ENCODE measurements around the gene MISP3.

The MISP3 gene

DNA sequence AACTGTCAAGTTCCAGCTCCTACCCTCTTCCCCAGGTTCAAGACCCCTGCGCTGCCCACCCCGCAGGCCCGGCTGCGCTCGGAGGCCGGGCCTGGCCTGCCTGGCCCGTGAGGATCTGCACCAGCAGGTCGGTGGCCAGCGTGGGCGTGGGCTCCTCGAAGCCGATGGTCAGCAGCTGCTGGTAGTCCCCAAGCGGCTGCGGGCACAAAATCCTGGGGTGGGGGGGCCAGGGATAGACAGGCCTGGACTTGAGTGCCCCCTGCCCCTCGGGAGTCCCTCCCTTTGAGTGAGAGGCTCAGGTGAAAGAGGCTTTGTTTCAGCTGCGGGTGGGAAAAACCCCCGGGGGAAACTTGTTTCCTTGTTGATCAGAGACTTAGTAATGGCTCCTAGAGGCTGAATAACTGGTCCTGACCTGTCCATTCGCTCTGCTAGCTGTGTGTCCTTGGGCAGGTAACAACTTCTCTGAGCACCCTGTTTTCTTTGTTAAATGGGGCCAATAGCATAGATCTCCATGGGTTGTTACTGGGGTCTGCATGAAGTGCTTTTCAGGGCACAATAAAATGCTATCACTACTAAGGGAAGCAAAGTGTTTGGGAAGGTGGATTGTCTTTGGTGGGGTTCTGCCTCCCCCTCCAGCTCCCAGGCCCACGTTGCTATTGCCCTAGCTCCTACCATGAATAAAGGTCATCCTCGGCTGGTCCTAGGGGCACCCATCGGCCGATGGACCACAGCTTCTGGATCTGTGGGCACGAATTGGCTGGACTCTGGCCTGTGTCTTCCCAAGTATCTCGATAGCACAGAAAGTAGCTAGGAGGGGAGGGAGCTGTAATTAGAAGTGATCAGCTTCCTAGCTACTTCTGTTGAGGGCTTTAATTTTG, 9.4 kb downstream of the MISP3 start:
- DNase-seq: no peak

- no peak for DNase-seq
Measured at GRCh38 chr19:14082675-14082960, 10.0 kb downstream of the MISP3 start.

- DNase-seq: no peak
Measured at GRCh38 chr19:14085309-14085995, 12.9 kb downstream of the MISP3 start, which contains the start of gene C19orf67. TSS of gene C19orf67 (minus strand) at chr19:14085783. CDS start at chr19:14085627, 156 bp downstream.

DNA sequence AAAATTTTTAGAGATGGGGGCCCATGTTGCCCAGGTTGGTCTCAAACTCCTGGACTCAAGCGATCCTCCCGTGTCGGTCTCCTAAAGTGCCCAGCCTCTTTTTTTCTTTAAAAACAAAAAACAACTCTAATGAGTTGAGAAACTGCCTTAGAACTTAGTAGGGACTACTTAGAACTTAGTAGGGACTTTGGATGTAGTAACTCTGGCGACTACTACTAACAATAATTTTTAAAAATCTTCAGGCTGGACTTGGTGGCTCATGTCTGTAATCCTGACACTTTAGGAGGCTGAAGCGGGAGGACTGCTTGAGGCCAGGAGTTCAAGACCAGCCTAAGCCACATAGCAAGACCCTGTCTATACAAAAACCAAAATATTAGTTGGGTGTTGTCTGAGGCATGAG, 13.5 kb downstream of the MISP3 start:
- no peak for DNase-seq

DNA sequence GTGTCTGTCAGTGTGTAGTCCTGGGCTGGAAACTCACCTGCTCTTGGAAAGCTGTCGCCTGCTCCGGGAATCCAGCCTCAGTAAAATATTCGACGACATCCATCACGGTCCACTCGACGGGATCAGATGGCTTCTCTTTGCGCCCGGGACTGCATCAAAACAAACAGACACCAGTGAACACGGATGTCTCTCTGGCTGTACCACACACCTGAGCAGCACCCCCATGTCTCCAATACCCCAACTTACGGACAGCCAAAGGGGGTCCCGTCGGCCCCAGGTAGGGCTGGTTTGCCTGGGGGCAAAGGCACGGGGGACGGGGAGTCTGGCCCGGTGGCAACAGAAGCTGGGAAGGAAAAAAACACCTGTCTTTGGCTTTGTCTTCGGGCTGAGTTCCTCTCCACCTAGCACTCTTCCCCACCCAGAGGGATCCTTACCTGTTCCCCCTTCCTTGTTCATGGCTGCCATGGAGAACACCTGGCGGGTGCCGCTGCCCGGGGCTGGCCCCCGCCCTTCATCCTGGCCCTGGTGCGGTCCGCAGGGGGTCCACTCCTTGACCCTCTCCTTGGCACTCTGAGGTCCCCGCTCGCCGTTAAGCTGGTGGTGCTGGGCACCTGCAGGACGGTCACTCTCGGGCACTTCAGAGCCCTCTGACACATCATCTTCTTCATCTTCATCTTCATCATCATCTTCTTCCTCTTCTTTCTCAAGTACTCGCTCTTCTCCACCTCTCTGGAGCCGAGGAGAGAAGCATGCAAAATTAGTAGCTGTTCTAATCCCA, 16.2 kb downstream of the MISP3 start:
- DNase-seq: no peak

- no peak for DNase-seq
Measured at GRCh38 chr19:14089412-14089661, 16.8 kb downstream of the MISP3 start.

DNA sequence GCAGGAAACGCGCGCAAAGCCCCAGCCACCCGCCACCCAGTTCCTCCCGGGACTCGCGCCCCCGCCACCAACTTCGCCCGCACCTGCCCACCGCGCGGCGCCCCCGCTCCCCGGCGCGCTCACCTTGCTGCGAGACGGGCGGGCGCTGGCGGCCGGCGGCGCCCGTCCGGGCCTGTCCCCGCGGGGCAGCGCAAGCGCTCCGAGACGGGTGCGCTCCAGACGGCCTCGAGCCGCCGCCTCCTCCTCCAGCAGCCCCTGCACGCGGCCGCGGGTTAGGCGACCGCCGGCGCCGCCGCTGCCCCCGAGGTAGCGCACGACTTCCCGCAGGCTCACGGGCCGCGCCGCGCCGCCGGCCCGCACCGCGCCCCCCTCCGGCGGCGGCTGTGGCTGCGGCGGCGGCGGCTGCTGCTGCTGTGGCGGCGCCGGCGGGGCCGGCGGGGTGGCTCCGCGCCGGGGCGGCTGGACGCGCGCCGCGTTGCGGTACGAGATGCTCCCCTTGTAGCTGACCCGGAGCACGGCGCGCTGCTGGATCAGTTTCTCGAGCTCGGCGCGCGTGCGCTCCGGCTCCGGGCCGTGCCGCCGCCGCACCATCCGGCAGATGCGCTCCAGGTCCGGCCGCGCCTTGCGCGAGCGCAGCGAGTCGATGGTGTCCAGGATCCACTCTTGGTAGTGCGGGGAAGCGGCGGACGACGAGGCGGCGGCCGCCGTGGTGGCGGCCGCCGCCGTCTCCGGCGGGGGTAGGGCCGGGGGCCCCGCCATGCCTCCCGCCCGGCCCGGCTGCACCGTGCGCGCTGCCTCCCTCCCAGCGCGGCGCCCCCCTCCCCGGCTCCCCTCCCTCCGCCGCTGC, 17.3 kb downstream of the MISP3 start:
- no peak for DNase-seq

GRCh38 chr19:14090509-14091080, 18.0 kb downstream of the MISP3 start, which contains the start of gene SAMD1:
TSS of gene SAMD1 (minus strand) at chr19:14090751.
- DNase-seq: peak; percentile 49

- DNase-seq: peak; percentile 49
Measured at GRCh38 chr19:14091081-14091812, 18.7 kb downstream of the MISP3 start.

DNA sequence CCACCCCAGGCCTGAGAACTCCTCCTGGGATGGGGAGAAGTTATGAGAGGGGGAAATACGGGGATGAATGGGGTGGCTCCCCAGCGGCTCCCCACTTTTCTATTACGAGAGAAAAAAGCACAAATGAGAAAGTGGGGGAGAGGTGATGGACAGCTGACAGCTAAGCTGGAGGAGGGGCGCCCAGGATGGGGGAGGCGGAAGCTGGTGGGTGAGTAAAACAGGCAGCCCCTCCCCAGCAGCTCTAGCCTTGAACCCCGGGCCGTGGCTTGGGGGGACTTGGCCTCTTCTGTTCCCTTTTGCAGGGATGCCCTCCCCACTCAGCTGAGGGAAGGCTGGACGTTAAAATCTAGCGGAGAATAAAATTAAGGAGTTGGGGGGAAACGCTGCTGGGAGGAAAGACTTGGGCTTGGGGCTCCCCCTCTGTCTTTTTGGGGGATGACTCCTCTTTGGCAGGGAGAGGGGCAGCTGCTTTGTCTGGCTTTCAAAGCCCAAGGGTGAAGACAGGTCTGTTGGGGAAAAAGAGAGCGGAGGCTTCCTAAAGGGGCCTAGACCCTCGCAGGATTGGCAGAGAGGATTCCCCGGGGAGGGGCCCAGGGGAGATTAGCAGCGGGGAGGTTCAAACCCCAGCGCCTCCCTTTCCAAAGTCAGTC, 19.4 kb downstream of the MISP3 start:
- no peak for DNase-seq

GRCh38 chr19:14093117-14093823, 20.7 kb downstream of the MISP3 start:
- DNase-seq: no peak

GRCh38 chr19:14094854-14095253, 22.3 kb downstream of the MISP3 start:
- DNase-seq: no peak

- no peak for DNase-seq
Measured at GRCh38 chr19:14096272-14096992, 23.8 kb downstream of the MISP3 start.

DNA sequence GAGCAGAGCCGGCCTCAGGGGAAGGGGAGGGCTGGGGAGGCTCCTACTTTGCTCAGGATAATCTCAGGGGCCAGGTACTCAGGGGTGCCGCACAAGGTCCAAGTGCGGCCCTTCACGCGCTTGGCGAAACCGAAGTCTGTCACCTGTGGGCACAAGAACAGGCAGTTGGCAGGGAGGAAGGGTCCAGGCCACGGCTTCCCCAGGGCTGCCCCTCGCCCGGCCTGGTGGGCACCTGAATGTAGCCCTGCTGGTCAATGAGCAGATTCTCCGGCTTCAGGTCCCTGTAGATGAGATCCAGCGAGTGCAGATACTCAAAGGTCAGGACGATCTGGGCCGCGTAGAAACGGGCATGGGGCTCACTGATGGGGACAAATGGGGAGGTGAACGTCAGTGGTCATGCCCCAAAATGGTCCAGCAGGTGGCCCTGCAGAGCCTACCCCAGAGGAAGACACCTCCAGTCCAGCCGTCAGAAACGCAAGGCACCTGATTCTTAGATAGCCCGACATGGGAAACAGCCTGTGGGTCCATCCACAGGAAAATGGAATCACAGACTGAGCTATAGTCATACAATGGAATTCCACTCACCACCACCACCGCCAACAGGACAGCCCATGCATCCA, 25.1 kb downstream of the MISP3 start:
- no peak for DNase-seq

DNA sequence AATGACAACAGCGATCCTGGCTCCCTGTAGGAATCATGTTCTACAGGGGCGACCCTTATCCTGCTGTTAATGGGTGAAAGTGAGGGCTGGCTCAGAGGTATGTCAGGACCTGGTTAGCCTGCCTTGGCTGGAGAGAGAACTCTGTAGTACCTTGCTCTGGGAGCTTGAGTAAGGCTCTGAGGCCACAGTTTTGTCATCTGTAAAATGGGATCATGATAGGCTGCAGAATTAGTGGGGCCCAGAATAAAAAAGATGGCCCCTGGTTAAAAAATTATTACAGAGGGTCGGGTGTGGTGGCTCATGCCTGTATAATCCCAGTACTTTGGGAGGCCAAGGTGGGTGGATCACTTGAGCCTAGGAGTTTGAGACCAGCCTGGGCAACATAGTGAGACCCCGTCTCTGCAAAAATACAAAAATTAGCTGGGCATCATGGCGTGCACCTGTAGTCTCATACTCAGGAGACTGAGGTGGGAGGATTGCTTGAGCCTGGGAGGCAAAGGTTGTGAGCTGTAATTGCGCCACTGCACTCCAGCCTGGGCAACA, 28.5 kb downstream of the MISP3 start:
- no peak for DNase-seq

- DNase-seq: no peak
Measured at GRCh38 chr19:14102102-14102696, 29.6 kb downstream of the MISP3 start.

- DNase-seq: no peak
Measured at GRCh38 chr19:14102756-14103155, 30.2 kb downstream of the MISP3 start.

DNA sequence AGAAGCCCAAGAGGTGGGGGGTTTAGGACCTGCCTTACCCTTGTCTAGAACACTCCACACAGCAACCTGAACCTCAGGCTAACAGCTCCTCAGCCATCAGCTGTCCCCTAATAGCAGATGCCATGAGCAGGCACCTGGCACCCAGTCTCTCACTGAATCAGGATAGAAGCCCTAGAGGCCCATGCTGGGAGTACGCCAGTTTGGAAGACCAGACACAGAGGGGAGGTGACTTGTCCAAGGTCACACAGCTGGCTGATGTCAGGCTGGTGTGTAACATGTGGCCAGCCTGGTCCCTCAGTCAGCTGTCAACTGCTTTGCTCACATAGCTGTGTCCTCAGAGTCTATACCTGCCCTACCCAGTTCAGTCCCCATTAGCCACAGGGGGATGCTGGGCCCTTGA, 30.7 kb downstream of the MISP3 start:
- DNase-seq: no peak

DNA sequence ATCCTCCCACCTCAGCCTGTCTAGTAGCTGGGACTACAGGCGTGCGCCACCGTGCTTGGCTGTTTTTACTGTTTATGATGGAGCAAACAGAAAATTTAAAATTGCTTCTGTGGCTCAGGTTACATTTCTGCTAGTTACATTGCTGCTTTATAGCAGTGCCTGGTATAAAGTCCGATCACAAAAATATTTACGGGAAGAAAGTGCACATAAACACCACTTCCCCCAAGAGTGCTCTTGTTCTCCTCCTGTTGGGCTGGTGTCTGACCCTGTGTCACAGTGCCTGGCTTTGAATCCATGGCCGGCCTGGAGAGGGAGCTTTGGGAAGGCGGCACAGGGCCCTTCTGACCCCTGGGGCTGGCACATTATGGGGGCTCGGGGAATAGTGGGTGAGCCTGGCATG, 33.1 kb downstream of the MISP3 start:
- DNase-seq: no peak
